C4-2B (cell line): Measurements from ENCODE around the gene MMP17.

Experiments
- H3K27ac ChIP-seq: fragments of 450-650 bp; 2 replicates; pipeline ENCODE4 v1.5.1; 2017
- ZFX ChIP-seq: fragments of 450-650 bp; IDR thresholded peaks from 2 replicates; pipeline ENCODE4 v1.6.1; 2017
- TF ChIP-seq, protein P1 (sequence below): fragments of 450-650 bp; conservative IDR thresholded peaks from 2 replicates; pipeline ENCODE4 v1.5.1; 2017; ENCODE audit warnings: mild to moderate bottlenecking

MMP17 gene

DNA sequence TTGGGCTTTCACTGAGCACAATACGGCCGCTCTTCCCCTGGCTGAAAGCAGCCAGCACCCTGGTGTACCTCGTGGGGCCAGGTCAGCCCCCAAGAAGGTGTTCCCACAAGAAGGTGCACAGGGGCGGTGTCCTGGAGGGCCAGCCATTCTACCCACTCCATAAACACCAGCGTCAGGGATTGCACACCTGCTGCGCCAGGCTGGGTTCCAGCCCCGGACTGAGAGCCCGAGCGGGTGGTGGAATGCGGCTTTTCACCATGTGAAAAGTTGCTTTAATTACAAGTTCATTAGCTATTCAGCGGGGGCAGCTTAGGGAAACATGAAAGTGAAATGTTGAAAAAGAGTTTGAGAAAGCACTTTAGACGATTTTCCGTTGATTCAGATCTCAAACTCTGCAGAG lies 17.5 kb upstream of the MMP17 start:
- TF ChIP-seq, protein P1, sequence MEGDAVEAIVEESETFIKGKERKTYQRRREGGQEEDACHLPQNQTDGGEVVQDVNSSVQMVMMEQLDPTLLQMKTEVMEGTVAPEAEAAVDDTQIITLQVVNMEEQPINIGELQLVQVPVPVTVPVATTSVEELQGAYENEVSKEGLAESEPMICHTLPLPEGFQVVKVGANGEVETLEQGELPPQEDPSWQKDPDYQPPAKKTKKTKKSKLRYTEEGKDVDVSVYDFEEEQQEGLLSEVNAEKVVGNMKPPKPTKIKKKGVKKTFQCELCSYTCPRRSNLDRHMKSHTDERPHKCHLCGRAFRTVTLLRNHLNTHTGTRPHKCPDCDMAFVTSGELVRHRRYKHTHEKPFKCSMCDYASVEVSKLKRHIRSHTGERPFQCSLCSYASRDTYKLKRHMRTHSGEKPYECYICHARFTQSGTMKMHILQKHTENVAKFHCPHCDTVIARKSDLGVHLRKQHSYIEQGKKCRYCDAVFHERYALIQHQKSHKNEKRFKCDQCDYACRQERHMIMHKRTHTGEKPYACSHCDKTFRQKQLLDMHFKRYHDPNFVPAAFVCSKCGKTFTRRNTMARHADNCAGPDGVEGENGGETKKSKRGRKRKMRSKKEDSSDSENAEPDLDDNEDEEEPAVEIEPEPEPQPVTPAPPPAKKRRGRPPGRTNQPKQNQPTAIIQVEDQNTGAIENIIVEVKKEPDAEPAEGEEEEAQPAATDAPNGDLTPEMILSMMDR: no peak
- no peak for TF ChIP-seq ZFX
- H3K27ac ChIP-seq: no peak overlapping the region

DNA sequence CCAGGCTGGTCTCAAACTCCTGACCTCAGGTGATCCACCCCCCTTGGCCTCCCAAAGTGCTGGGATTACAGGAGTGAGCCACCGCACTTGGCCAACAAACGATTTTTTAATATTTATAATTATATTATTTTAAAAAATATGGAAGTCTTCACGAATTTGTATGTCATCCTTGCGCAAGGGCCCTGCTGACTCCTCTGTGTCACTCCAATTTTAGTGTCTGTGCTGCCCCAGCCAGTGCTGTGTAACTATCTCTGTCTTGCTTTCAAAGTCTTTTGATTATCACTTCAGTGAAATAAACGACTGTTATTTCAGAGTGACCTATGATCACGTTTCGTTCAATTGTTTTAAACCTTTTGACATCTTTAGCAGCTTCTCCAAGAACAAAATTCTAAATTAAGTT lies 13.1 kb upstream of the MMP17 start:
- no peak overlapping the region for H3K27ac ChIP-seq
- no peak for TF ChIP-seq ZFX
- TF ChIP-seq, protein P1: no peak

DNA sequence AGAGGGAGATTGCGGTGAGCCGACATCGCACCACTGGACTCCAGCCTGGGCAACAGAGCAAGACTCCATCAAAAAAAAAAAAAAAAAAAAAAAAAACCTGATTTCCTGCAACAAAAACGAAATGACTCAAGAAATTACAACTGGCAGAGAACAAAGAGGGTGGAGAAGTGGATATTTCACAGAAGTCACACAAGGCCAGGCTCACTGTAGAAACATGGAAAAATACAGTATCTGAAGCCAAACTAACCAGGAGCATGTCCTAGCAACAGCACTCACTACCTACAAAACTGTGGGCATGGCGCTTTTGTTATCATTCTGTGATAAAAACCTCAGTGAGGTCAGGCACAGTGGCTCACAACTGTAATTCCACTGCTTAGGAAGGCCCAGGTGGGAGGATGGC lies 11.7 kb upstream of the MMP17 start:
- H3K27ac ChIP-seq: no peak overlapping the region
- TF ChIP-seq ZFX: no peak
- TF ChIP-seq, protein P1: no peak

DNA sequence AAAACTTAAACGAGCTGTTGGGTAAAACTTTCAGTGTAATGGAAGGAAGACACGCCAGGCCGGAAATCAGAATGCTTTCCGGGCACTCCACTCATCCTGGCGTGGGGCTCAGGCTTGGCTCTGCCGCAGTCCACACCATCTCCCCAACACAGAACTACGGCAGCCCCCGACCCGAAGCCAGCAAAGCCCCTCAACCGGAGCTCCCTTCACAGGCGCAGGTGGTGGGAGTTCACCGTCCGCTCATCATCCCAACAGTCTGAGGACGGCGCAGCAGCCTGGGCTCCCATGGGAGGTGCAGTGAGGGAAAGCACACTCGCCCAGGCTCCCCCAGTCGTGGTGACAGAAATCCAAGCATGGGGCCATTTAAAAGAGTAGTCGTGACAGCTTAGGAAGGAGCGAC lies 11.0 kb upstream of the MMP17 start:
- no peak for TF ChIP-seq ZFX
- TF ChIP-seq, protein P1: no peak
- H3K27ac ChIP-seq: no peak overlapping the region

DNA sequence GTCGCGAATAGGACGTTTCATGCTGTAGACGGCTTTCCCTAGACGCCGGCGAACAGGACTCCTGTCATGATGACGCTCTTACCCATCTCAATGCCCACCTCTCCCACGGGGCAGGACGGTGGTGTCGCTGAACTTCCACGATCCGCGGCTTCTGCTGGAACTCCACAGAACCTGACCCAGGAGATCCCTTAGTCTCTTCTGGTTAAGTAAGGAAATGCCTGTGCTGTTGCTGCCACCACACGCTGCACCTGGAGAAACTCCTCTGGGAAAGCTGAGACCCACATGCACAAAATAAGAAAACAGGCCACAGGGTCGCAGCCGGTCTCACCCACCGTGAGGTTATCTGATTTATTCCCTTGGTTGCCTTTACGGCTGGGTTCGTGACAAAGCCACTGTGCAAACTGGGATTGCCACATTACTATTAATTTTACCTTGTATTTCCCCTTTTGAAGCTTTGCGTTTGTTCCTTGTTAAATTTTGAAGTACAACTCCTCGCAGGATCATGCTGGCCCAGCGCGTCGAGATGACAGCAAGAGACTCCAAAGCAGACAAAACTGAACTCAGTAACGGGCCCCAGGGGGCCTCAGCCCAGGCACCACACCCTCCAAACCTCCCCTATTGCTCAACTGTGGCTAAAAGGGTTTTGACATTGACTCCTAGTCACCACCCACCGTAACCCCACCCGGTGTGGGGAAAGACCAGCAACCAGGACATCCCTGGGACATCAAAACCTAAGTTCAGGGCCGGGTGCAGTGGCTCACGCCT lies 9.2 kb upstream of the MMP17 start:
- H3K27ac ChIP-seq: no peak overlapping the region
- TF ChIP-seq ZFX: no peak
- TF ChIP-seq, protein P1: no peak

DNA sequence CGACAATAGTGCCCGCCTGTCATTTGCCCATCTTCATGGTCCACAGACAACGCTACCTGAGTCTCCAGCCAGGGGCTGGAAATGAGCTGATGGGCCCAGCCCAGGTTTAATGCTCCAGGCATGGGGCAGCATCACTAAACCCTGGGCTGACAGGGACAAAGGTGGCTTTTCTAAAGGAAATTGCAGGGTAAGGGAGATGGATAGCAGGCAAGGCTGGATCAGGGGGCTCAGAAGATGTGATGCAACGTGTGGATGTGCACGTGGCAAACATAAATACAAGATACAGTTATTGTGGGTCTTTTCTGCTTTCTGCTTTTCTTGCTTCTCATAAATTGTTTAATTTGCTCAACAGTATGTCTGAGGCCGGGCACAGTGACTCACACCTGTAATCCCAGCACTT lies 3.7 kb upstream of the MMP17 start:
- no peak overlapping the region for H3K27ac ChIP-seq
- no peak for TF ChIP-seq ZFX
- TF ChIP-seq, protein P1: no peak

DNA sequence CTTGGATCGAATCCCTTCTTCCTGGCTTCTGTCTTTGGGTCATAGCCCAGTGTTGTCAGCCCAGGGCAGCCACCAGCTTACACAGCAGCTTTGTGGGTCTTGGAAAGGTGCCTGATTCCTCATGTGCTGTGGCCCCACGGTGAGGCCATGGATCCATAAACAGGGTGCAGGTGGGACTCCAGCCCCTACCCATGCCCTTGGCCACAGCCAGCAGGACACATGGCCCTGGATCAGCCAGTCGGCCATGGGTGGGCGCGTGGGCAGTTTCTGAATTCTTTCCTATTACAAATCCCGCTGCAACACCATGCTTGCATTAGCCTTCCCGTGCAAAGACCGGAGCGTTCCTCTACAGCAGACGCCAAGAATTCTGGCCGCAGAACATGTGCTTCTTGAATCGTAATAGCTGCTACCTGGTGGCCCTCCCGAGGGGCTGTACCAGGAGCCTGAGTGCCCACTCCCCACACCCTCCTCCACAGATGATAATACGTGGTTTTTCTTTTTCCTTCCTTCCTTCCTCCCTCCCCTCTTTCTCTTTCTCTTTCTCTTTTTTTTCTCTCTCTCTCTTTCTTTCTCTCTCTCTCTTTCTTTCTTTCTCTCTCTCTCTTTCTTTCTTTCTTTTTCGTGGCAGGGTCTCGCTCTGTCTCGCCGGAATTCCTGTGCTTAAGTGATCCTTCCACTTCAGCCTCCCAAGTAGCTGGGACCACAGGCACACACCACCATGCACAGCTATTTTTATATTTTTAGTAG lies 2.9 kb upstream of the MMP17 start:
- TF ChIP-seq, protein P1: no peak
- TF ChIP-seq ZFX: no peak
- no peak overlapping the region for H3K27ac ChIP-seq
